Measurements from ENCODE around the gene MAPKAPK2. TPM values are rescaled to one million over a fixed set of nuclear protein-coding genes. Genes with fewer than 3 reads are reported as not detected.

MAPKAPK2 gene
- total RNA-seq, 6 experiments from 2014 or later: 80.0 to 89.1 (median 86.0) TPM

DNA sequence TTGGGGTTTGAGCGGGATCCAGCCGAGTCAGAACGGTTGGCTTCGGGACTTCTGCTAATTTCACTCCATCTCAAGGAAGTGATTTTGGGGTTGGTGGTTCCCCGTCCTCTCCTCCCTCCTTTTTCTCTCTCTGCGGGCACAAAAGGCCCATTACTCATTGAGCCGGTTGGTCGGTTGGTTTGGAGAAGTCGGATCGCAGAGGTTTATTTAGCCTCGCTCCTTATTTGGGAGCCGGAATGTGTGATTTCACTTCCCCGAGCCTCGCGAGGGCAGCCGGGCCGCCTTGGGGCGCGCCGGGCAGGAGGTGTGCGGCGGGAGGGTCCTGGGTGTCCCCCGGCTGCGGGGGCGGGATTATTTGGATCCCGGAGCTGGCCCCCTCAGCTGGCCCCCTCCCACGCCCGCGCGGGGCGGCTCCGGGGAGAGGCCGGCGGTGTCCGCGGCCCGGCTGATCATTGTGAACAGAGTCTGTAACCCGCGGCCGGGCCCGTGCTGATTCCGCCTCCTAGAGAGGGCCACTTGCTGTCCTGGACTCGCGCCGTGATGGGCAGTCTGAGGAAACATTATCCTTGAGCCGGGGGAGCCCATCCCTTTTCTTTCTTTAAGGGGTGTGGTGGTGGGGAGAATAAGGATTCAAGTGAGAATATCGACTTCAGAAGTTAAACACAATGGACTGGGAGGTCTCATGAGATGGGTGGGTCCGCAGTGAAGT is 1.2 kb downstream of the MAPKAPK2 start:
- H3K27ac Mint-ChIP-seq: peak overlapping the region; percentile 98
- DNase-seq: peak; percentile 80
- no peaks in the 10 kb centered on the region; the same call in 1 of the 2 replicates for H3K36me3 Mint-ChIP-seq (ENCODE audit: low read depth)
- peaks cover 51% of the 10 kb centered on the region for H3K4me1 Mint-ChIP-seq (ENCODE audit: low read depth)
- H3K9me3 Mint-ChIP-seq: no peaks in the 10 kb centered on the region
- H3K4me3 Mint-ChIP-seq: peak overlapping the region; percentile 100
- H3K27me3 Mint-ChIP-seq (ENCODE audit: insufficient read depth): peaks cover 12% of the 10 kb centered on the region
- TF ChIP-seq, protein P1, sequence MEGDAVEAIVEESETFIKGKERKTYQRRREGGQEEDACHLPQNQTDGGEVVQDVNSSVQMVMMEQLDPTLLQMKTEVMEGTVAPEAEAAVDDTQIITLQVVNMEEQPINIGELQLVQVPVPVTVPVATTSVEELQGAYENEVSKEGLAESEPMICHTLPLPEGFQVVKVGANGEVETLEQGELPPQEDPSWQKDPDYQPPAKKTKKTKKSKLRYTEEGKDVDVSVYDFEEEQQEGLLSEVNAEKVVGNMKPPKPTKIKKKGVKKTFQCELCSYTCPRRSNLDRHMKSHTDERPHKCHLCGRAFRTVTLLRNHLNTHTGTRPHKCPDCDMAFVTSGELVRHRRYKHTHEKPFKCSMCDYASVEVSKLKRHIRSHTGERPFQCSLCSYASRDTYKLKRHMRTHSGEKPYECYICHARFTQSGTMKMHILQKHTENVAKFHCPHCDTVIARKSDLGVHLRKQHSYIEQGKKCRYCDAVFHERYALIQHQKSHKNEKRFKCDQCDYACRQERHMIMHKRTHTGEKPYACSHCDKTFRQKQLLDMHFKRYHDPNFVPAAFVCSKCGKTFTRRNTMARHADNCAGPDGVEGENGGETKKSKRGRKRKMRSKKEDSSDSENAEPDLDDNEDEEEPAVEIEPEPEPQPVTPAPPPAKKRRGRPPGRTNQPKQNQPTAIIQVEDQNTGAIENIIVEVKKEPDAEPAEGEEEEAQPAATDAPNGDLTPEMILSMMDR (IDR thresholded peaks at IDR 0.05): no peak

DNA sequence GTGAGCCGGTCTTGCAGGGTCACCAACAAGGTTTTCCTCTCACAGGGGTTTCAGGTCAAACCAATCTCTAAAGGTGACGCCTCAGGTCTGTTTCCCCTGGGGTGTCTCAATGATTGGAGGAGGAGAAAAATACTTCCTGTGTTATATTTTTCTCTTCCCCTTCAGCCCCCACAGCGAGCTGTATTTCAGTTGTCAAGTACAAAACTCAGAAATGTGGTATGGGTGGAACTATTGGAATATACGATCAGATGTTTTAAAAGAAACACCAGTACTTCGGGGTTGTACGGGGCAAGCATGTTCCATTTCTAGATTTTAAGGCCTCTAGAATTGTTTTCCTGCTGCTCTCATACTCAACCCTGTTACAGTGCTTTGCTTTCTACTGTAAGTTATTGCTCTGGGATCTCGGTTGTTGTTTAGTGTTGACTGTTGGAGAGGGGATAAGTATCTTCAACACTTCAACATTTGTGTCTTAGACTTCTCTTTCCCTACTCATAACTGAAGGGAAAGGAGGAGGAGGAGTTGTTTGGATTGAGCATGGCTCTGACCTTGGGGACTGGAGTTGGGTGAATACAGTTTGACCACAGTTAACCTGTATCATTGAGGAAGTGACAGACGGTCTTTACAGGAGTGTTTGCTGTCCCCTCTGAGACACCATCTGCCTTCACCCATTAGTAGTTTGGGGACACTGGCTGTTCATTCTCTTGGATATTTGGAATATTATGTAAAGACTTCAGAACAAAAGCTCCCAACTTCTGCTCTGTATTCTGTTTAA is 2.0 kb downstream of the MAPKAPK2 start:
- no peaks in the 10 kb centered on the region; the same call in 1 of the 2 replicates for H3K36me3 Mint-ChIP-seq (ENCODE audit: low read depth)
- no peak for DNase-seq
- H3K9me3 Mint-ChIP-seq: no peaks in the 10 kb centered on the region
- H3K27ac Mint-ChIP-seq: peak overlapping the region; percentile 98
- peak overlapping the region; percentile 100 for H3K4me3 Mint-ChIP-seq
- peaks cover 12% of the 10 kb centered on the region for H3K27me3 Mint-ChIP-seq (ENCODE audit: insufficient read depth)
- TF ChIP-seq, protein P1 (IDR thresholded peaks at IDR 0.05): no peak
- peaks cover 59% of the 10 kb centered on the region for H3K4me1 Mint-ChIP-seq (ENCODE audit: low read depth)

DNA sequence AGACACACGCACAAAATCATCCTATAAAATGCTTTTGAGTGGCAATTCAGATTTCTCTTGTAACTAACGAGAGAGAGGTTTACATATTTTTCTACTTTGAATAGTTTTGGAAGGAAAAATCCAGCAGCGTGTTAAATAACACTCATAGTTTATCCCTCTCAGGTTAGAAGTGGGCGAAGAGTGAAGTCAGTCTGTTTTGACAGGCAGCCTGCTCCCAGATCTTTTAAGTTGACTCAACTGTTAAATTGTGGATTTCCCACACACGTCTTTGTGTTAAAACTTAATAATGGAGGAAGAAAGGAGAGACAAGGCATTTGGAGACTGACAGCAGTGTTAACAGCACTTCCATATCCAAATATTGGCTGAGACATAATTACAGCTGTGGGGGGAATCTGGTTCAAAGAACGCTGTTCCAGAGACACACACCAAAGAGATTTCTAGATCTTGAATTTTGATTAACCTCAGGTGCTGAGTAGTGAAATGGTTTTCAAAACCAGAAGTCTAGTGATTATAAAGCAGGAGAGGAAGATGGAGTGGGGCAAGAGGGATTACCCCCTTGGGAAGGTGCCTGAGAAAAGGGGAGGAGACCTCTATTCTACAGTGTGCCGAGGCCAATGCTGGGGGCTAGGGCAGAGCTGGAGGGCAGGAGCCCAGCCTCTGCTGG is 2.7 kb downstream of the MAPKAPK2 start:
- H3K27me3 Mint-ChIP-seq (ENCODE audit: insufficient read depth): peaks cover 12% of the 10 kb centered on the region
- no peak for DNase-seq
- H3K27ac Mint-ChIP-seq: peak overlapping the region; percentile 98
- TF ChIP-seq, protein P1 (IDR thresholded peaks at IDR 0.05): no peak
- H3K9me3 Mint-ChIP-seq: no peaks in the 10 kb centered on the region
- H3K36me3 Mint-ChIP-seq (ENCODE audit: low read depth): no peaks in the 10 kb centered on the region; the same call in 1 of the 2 replicates
- peaks cover 66% of the 10 kb centered on the region for H3K4me1 Mint-ChIP-seq (ENCODE audit: low read depth)
- peak overlapping the region; percentile 100 for H3K4me3 Mint-ChIP-seq

- Mint-ChIP-seq H3K27ac (peak overlapping the region; percentile 98), H3K4me1 (ENCODE audit: low read depth) (peaks cover 72% of the 10 kb centered on the region), H3K4me3 (peak overlapping the region; percentile 100), H3K27me3 (ENCODE audit: insufficient read depth) (peaks cover 10% of the 10 kb centered on the region), H3K36me3 (ENCODE audit: low read depth) (no peaks in the 10 kb centered on the region; the same call in 1 of the 2 replicates), H3K9me3 (no peaks in the 10 kb centered on the region)
- DNase-seq: peak; percentile 39
- TF ChIP-seq, protein P1 (IDR thresholded peaks at IDR 0.05): no peak
Observed at GRCh38 chr1:206687915-206688442, 3.3 kb downstream of the MAPKAPK2 start.

GRCh38 chr1:206690516-206690915 is 5.8 kb downstream of the MAPKAPK2 start:
- Mint-ChIP-seq H3K36me3 (ENCODE audit: low read depth) (no peaks in the 10 kb centered on the region; the same call in 1 of the 2 replicates), H3K9me3 (no peaks in the 10 kb centered on the region), H3K27ac (no peak overlapping the region), H3K27me3 (ENCODE audit: insufficient read depth) (peaks cover 5% of the 10 kb centered on the region; the same call in 1 of the 2 replicates), H3K4me1 (ENCODE audit: low read depth) (peaks cover 90% of the 10 kb centered on the region), H3K4me3 (no peak overlapping the region)
- DNase-seq: no peak
- TF ChIP-seq, protein P1 (IDR thresholded peaks at IDR 0.05): no peak

Data from HFFc6 (cell line).